Activated CD8-positive, alpha-beta T cell treated with anti-CD3 and anti-CD28 coated beads for 36 hours (primary cell): Measurements from ENCODE around the gene MIER2. TPM values are rescaled to one million over a fixed set of nuclear protein-coding genes. Genes with fewer than 3 reads are reported as not detected.

ENCODE experiments used
- ATAC-seq: fragments of 200-7000 bp; cut with Tn5 transposase; one replicate; pipeline ENCODE4 v1.10.0; 2021; ENCODE audit warnings: mild to moderate bottlenecking, moderate library complexity
- CTCF ChIA-PET: fragments of 350-600 bp; sonication (Branson Sonifier 250); formaldehyde crosslinking; loops from one replicate; lab custom pipeline; 2021; ENCODE audit warnings: antibody characterized with exemption; lab: Charles Lee
- POLR2A ChIA-PET: fragments of 350-600 bp; sonication (Branson Sonifier 250); formaldehyde crosslinking; loops from one replicate; lab custom pipeline; 2021; ENCODE audit warnings: antibody characterized with exemption; lab: Charles Lee
- DNase-seq: peaks from one replicate; pipeline ENCODE4 v3.0.0-alpha.2; 2020
- H3K27ac Mint-ChIP-seq: one replicate; pipeline ENCODE4 v1.8.0; 2021; ENCODE audit warnings: mild to moderate bottlenecking, mixed read lengths
- H3K27me3 Mint-ChIP-seq: one replicate; pipeline ENCODE4 v1.8.0; 2021; ENCODE audit warnings: mixed read lengths
- H3K36me3 Mint-ChIP-seq: one replicate; pipeline ENCODE4 v1.8.0; 2021; ENCODE audit warnings: low read depth, mixed read lengths
- H3K4me1 Mint-ChIP-seq: one replicate; pipeline ENCODE4 v1.8.0; 2021; ENCODE audit warnings: low read depth, mixed read lengths
- H3K4me3 Mint-ChIP-seq: one replicate; pipeline ENCODE4 v1.8.0; 2021; ENCODE audit warnings: mild to moderate bottlenecking, moderate library complexity, mixed read lengths
- H3K9me3 Mint-ChIP-seq: one replicate; pipeline ENCODE4 v1.8.0; 2021; ENCODE audit warnings: mixed read lengths
- intact Hi-C: fragments of 100-400 bp; cut with micrococcal nuclease; formaldehyde crosslinking; loops from one replicate; pipeline ENCODE4 v1.10.0; 2022
- total RNA-seq, 2 experiments: library from RNA; stranded (reverse); gene quantifications; one replicate each; pipeline ENCODE4 v1.2.3, GENCODE V29; 2021
- TF ChIP-seq, protein P1 (sequence below): fragments of 200-600 bp; IDR thresholded peaks from one replicate; pipeline ENCODE4 v1.8.0; 2022; ENCODE audit warnings: antibody characterized with exemption, mild to moderate bottlenecking

Gene MIER2
- total RNA-seq, 2 experiments from 2014 or later: 20.0 to 20.4 TPM

DNA sequence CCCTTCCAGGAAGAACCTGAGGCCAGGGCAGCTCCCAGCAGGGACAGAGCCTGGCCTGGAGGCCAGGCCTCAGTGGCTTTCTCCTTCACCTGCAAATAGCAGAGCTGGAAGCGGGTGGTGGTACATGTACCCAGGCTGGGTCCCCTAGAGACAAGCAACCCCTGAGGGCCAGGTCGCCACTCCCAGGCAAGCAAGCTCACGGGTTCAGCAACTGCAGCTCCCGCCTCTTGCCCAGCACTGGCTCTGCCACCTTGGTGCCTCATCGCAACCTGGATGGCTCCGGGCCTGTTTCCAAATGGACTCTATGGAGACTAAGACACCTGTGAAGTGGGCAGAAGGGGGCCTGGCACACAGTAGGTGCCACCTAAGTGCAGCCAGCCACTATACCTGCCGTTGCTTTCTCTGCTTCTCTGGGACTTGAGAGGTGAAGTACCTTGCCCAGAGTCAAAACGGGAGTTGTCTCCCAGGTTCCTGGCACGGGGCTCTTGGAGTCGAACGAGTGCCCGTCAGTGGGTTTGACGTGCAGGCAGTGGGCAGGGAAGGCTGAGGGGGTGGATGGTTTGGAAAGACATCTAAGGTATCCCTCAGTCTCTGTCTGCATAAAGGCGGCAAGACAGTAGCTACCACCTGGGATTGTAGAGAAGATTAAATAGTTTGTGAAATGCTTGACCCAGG lies 51.0 kb downstream of the MIER2 start:
- no peak overlapping the region for H3K4me3 Mint-ChIP-seq
- peaks cover 13% of the 10 kb centered on the region for H3K4me1 Mint-ChIP-seq
- intact Hi-C loops: no loop called here
- ATAC-seq: no peak
- DNase-seq: no peak
- POLR2A ChIA-PET: no interaction called here
- CTCF ChIA-PET: interaction anchor here (0.7 to 0.9 kb wide), 3 partner anchors 11 to 213 kb away, joined by 3 to 4 read pairs (median 3); no protein-coding TSS in a partner anchor
- no peak overlapping the region for H3K27ac Mint-ChIP-seq
- H3K9me3 Mint-ChIP-seq: no peaks in the 10 kb centered on the region
- TF ChIP-seq, protein P1, sequence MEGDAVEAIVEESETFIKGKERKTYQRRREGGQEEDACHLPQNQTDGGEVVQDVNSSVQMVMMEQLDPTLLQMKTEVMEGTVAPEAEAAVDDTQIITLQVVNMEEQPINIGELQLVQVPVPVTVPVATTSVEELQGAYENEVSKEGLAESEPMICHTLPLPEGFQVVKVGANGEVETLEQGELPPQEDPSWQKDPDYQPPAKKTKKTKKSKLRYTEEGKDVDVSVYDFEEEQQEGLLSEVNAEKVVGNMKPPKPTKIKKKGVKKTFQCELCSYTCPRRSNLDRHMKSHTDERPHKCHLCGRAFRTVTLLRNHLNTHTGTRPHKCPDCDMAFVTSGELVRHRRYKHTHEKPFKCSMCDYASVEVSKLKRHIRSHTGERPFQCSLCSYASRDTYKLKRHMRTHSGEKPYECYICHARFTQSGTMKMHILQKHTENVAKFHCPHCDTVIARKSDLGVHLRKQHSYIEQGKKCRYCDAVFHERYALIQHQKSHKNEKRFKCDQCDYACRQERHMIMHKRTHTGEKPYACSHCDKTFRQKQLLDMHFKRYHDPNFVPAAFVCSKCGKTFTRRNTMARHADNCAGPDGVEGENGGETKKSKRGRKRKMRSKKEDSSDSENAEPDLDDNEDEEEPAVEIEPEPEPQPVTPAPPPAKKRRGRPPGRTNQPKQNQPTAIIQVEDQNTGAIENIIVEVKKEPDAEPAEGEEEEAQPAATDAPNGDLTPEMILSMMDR: no peak
- H3K27me3 Mint-ChIP-seq: peaks cover 48% of the 10 kb centered on the region
- H3K36me3 Mint-ChIP-seq: no peaks in the 10 kb centered on the region

GRCh38 chr19:292951-293350 lies 51.6 kb downstream of the MIER2 start:
- intact Hi-C loops: no loop called here
- Mint-ChIP-seq H3K9me3 (no peaks in the 10 kb centered on the region), H3K36me3 (no peaks in the 10 kb centered on the region), H3K27ac (no peak overlapping the region), H3K4me1 (peaks cover 13% of the 10 kb centered on the region), H3K4me3 (no peak overlapping the region), H3K27me3 (peaks cover 52% of the 10 kb centered on the region)
- TF ChIP-seq, protein P1: no peak
- ATAC-seq (no peak), DNase-seq (no peak)
- CTCF ChIA-PET: no interaction called here
- POLR2A ChIA-PET: no interaction called here

DNA sequence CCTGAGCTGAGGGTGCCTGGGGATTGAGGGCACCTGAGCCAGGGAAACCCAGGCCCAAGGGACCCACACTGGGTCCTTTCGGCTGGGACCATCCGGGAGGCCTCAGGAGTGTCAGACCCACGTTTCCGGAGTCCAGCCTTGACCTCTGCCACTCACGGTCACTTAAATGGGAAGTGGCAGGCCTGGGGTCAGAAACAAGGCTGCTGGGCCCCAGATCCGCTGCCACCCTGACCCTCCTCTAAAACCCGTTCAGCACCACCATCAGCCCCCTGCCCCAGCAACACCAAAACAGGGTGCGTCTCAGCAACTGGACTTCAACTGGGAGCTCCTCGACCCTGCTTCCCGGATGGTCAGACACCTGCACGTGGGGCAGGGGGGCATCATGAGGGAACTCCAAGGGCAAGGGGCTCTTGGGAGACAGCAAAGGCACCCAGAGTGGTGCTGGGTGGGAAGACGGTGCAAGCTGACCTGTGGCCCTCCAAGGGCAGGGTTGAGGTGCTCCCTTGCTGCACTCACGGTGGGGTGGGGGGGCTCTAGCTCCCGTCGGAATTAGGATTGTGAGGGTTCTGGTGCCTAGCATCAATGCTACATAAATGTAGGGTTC lies 52.2 kb downstream of the MIER2 start:
- H3K27ac Mint-ChIP-seq: no peak overlapping the region
- CTCF ChIA-PET: no interaction called here

GRCh38 chr19:291561-292280 lies 52.9 kb downstream of the MIER2 start:
- intact Hi-C loops: no loop called here
- ChIA-PET POLR2A (no interaction called here), CTCF (no interaction called here)
- ATAC-seq (no peak), DNase-seq (no peak)
- Mint-ChIP-seq H3K4me3 (no peak overlapping the region), H3K9me3 (no peaks in the 10 kb centered on the region), H3K4me1 (peaks cover 13% of the 10 kb centered on the region), H3K36me3 (no peaks in the 10 kb centered on the region), H3K27ac (no peak overlapping the region), H3K27me3 (peaks cover 52% of the 10 kb centered on the region)
- TF ChIP-seq, protein P1: no peak

More for the DNA sequence above, 52.2 kb downstream of the MIER2 start:
- H3K4me1 Mint-ChIP-seq: peaks cover 13% of the 10 kb centered on the region
- POLR2A ChIA-PET: no interaction called here
- no peaks in the 10 kb centered on the region for H3K9me3 Mint-ChIP-seq
- DNase-seq (no peak), ATAC-seq (no peak)
- no peak overlapping the region for H3K4me3 Mint-ChIP-seq
- TF ChIP-seq, protein P1: no peak
- intact Hi-C loops: no loop called here
- peaks cover 52% of the 10 kb centered on the region for H3K27me3 Mint-ChIP-seq
- no peaks in the 10 kb centered on the region for H3K36me3 Mint-ChIP-seq
